Activated T-helper 2 cell treated with anti-CD3 and anti-CD28 coated beads, Interferon-gamma antibody, Interleukin-2, Interleukin-4, amounts not matched to agents 10 μg/mL and 5 μg/mL and 100 μg/mL, durations not matched to agents 14 hours and 24 hours and 36 hours (primary cell): Measurements from ENCODE around the gene MEGF11. TPM values are rescaled to one million over a fixed set of nuclear protein-coding genes. Genes with fewer than 3 reads are reported as not detected.

Experiments
- DNase-seq: peaks from one replicate; pipeline ENCODE4 v3.0.0; 2021; ENCODE audit warnings: low spot score
- H3K27ac Mint-ChIP-seq: one replicate; pipeline ENCODE4 v1.8.0; 2021; ENCODE audit warnings: mixed read lengths
- H3K27me3 Mint-ChIP-seq: one replicate; pipeline ENCODE4 v1.8.0; 2021; ENCODE audit warnings: low read depth, mixed read lengths
- H3K36me3 Mint-ChIP-seq: one replicate; pipeline ENCODE4 v1.8.0; 2021; ENCODE audit warnings: low read depth, mixed read lengths
- H3K4me1 Mint-ChIP-seq: one replicate; pipeline ENCODE4 v1.8.0; 2021; ENCODE audit warnings: low read depth, mixed read lengths
- H3K4me3 Mint-ChIP-seq: one replicate; pipeline ENCODE4 v1.8.0; 2021; ENCODE audit warnings: low read depth, mild to moderate bottlenecking, moderate library complexity, mixed read lengths
- H3K9me3 Mint-ChIP-seq: one replicate; pipeline ENCODE4 v1.8.0; 2021; ENCODE audit warnings: mixed read lengths
- intact Hi-C: fragments of 100-400 bp; cut with micrococcal nuclease; formaldehyde crosslinking; loops from one replicate; pipeline ENCODE4 v1.15.1; 2023
- total RNA-seq: library from RNA; stranded (reverse); gene quantifications from 2 replicates; pipeline ENCODE4 v1.2.3, GENCODE V29; 2022

Gene MEGF11
- total RNA-seq, 1 donor from 2014 or later = not detected

GRCh38 chr15:65856821-65857455 is 396.6 kb downstream of the MEGF11 start:
- intact Hi-C loops = loop anchor here (1.0 kb wide), 1 partner anchor 219 kb away; no protein-coding TSS in a partner anchor
- H3K9me3 Mint-ChIP-seq = no peaks in the 10 kb centered on the region
- no peaks in the 10 kb centered on the region for H3K36me3 Mint-ChIP-seq
- H3K4me3 Mint-ChIP-seq = no peak overlapping the region
- H3K4me1 Mint-ChIP-seq = peaks cover 7% of the 10 kb centered on the region
- no peak overlapping the region for H3K27ac Mint-ChIP-seq
- peaks cover 8% of the 10 kb centered on the region for H3K27me3 Mint-ChIP-seq
- peak; percentile 68 for DNase-seq

DNA sequence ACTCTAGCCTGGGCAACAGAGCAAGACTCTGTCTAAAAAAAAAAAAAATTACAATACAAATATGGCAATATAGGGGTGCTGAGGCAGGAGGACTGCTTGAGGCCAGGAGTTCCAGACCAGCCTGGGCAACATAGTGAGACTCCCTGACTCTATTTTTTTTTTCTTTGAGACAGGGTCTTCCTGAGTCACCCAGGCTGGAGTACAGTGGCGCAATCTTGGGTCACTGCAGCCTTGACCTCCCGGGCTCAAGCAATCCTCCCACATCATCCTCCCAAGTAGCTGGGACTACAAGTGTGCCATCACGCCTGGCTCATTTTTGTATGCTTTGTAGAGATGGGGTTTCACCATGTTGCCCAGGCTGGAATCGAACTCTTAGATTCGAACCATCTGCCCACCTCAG is 401.6 kb downstream of the MEGF11 start:
- Mint-ChIP-seq H3K27ac (no peak overlapping the region), H3K27me3 (peaks cover 7% of the 10 kb centered on the region), H3K4me3 (no peak overlapping the region), H3K36me3 (no peaks in the 10 kb centered on the region), H3K9me3 (no peaks in the 10 kb centered on the region), H3K4me1 (peaks cover 3% of the 10 kb centered on the region)
- intact Hi-C loops = no loop called here
- no peak for DNase-seq

- Mint-ChIP-seq H3K27me3 (peaks cover 5% of the 10 kb centered on the region), H3K4me1 (no peaks in the 10 kb centered on the region), H3K4me3 (no peak overlapping the region), H3K27ac (no peak overlapping the region), H3K36me3 (no peaks in the 10 kb centered on the region), H3K9me3 (no peaks in the 10 kb centered on the region)
- intact Hi-C loops = no loop called here
- no peak for DNase-seq
These were observed 405.6 kb downstream of the MEGF11 start for GRCh38 chr15:65847989-65848388.

DNA sequence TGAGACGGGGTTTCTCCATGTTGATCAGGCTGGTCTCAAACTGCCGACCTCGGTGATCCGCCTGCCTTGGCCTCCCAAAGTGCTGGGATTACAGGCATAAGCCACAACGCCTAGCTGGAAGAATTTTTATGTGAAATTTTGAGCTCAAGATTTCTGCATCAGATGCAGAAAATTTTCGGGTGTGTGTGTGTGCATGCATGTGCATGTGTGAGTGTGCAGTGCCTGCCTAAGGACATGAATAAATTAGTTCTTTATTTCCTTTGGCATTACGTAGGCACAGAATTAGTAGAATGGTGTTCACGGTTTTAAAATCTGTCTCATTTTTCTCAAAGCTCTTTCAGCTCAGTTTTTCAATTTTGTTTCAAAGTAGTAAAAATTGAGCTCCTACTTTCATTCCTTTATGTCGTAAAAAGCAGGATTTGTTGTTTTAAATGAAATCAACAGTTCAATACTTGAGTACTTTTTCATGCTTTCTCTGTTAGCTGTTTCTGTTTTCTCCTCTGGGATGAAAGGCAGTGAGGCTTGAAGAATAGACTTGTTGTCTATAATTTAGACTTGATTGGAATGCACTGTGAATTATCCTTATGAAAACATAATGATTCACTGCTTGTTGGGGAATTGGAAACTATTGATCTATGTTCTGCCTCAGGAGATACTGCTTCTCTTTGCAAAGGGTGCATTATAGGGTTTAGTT is 407.6 kb downstream of the MEGF11 start:
- intact Hi-C loops = no loop called here
- Mint-ChIP-seq H3K27ac (no peak overlapping the region), H3K4me1 (no peaks in the 10 kb centered on the region), H3K4me3 (no peak overlapping the region), H3K36me3 (no peaks in the 10 kb centered on the region), H3K27me3 (peaks cover 5% of the 10 kb centered on the region), H3K9me3 (no peaks in the 10 kb centered on the region)
- no peak for DNase-seq

Other genes with a start within 250 kb of the MEGF11 start
- 49.8 and 56.3 TPM in 2 replicates for gene DIS3L, start 39.8 kb upstream of the MEGF11 start, total RNA-seq
- 42.4 and 43.3 TPM in 2 replicates for gene TIPIN, start 102.9 kb upstream of the MEGF11 start, total RNA-seq
- gene MAP2K1, start 133.2 kb upstream of the MEGF11 start, total RNA-seq = 107 and 111 TPM in 2 replicates
- 23.2 and 23.9 TPM in 2 replicates for gene SNAPC5, start 244.0 kb upstream of the MEGF11 start, total RNA-seq